Gastrocnemius medialis (tissue), 4 donors: ENCODE data around the gene COBL. TPM values are rescaled to one million over a fixed set of nuclear protein-coding genes. Genes with fewer than 3 reads are reported as not detected.

ENCODE experiments used
- ATAC-seq, 2 donors: fragments of 150-250 bp; one replicate each; pipeline ENCODE4 v1.9.1; 2016
- DNase-seq, 2 donors: peaks; one replicate each; pipeline ENCODE4 v3.0.0-alpha.2; 2019
- H3K27ac ChIP-seq, 4 donors: fragments of 200-600 bp; sonication (generic); 1 replicate in 1 of 4; 2 replicates in 3 of 4; pipeline ENCODE4 v1.5.1; 2016 to 2018; ENCODE audit warnings: mild to moderate bottlenecking in 2 of 4, moderate library complexity in 1 of 4
- H3K27me3 ChIP-seq, 3 donors: fragments of 200-600 bp; sonication (generic) in 2 of 3; 1 replicate in 1 of 3; 2 replicates in 2 of 3; pipeline versions ENCODE4 v1.5.1 to v1.6.0; 2016 to 2019; ENCODE audit warnings: mild to moderate bottlenecking in 1 of 3, moderate library complexity in 1 of 3
- H3K36me3 ChIP-seq, 2 donors: fragments of 200-600 bp; sonication (generic) in 1 of 2; one replicate each; pipeline ENCODE4 v1.5.1; 2017 to 2018
- H3K4me1 ChIP-seq, 2 donors: fragments of 200-600 bp; sonication (generic) in 1 of 2; one replicate each; pipeline ENCODE4 v1.5.1; 2016 to 2017; ENCODE audit warnings: mild to moderate bottlenecking in 2 of 2
- H3K4me3 ChIP-seq, 4 donors: fragments of 200-600 bp; sonication (generic) in 3 of 4; 1 replicate in 1 of 4; 2 replicates in 3 of 4; pipeline ENCODE4 v1.5.1; 2016 to 2019; ENCODE audit warnings: mild to moderate bottlenecking in 2 of 4
- H3K9me3 ChIP-seq, 3 donors: fragments of 200-600 bp; sonication (generic) in 2 of 3; 1 replicate in 1 of 3; 2 replicates in 2 of 3; pipeline ENCODE4 v1.5.1; 2016 to 2019
- POLR2A ChIP-seq, 2 donors: fragments of 450-650 bp; IDR thresholded peaks; one replicate each; pipeline ENCODE4 v1.6.1; 2017; ENCODE audit warnings: antibody characterized with exemption in 2 of 2, mild to moderate bottlenecking in 2 of 2, moderate library complexity in 2 of 2
- in situ Hi-C, 4 donors: fragments of 200-750 bp; cut with MboI; loops; one replicate each; pipeline versions ENCODE4 v1.15.0 to v1.8.0; 2017; ENCODE audit warnings: low sequenced_read_pairs in 4 of 4
- intact Hi-C: fragments of 100-400 bp; cut with DNase I; formaldehyde crosslinking; loops from one replicate; pipeline ENCODE4 v1.15.1; 2023; ENCODE audit warnings: low total_unique reads
- total RNA-seq, 4 donors: library from RNA; depleted of rRNA; stranded (reverse); fragments of >200 nt; gene quantifications; one replicate each; pipeline versions ENCODE4 v1.1.0 to v1.2.3, GENCODE V29; 2016
- TF ChIP-seq, protein P1 (sequence below), 5 experiments: fragments of 450-650 bp in 3 of 5; fragments of 200-600 bp in 2 of 5; sonication (generic) in 2 of 5; IDR thresholded peaks in 4 of 5; conservative IDR thresholded peaks in 1 of 5; 1 replicate in 4 of 5; 2 replicates in 1 of 5; pipeline ENCODE4 v1.5.1; 2016 to 2019; ENCODE audit warnings: antibody characterized with exemption in 5 of 5, mild to moderate bottlenecking in 3 of 5, moderate library complexity in 3 of 5

The COBL gene
- total RNA-seq, 4 donors from 2014 or later = 82.1 to 170 (median 124) TPM

GRCh38 chr7:51007551-51008505 lies 308.8 kb downstream of the COBL start:
- intact Hi-C loops = no loop called here
- in situ Hi-C loops = no loop called here
- H3K36me3 ChIP-seq = no peaks in the 10 kb centered on the region

DNA sequence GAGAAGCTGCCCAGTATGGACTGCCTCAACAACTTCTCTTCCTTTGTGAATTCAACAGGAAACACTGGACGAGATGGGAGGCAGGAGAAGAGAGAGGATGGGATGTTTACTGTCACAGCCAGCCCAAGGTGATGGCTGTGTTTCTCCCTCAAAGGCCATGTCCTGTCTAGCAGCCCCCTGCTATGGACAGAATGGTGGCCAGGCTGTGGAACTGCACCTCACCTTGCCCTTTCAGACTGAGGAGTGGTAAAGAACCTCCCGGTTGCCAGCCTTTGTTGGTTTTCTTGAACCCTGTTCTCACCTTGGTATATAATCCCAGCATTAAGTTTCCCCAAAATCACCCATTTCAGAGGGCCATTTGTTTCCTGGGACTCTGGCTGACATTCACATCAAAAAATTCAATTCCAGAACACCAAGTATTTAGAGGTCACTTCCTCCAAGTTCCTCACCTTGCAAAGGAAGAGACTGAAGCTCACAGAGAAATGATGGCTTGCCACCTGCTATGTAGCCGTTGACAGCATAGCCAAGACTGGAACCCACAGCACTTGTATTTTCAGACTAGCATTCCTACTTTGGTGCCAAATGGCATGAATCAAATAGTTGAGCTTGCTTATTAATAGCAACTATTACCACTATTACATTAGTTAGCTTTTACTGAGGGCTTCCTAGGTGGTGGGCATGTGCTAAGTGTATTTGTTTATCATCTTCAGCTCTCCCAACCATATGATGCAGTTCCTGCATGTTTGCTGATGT lies 309.9 kb downstream of the COBL start:
- Histone ChIP-seq H3K9me3 (no peaks in the 10 kb centered on the region), H3K4me1 (no peaks in the 10 kb centered on the region), H3K27me3 (no peaks in the 10 kb centered on the region), H3K27ac (no peak overlapping the region), H3K4me3 (no peak overlapping the region), H3K36me3 (no peaks in the 10 kb centered on the region)
- in situ Hi-C loops (no loop called here), intact Hi-C loops (no loop called here)
- no peak for DNase-seq
- ATAC-seq = no peak
- TF ChIP-seq POLR2A (IDR thresholded peaks at IDR 0.05) = no peak
- TF ChIP-seq, protein P1, sequence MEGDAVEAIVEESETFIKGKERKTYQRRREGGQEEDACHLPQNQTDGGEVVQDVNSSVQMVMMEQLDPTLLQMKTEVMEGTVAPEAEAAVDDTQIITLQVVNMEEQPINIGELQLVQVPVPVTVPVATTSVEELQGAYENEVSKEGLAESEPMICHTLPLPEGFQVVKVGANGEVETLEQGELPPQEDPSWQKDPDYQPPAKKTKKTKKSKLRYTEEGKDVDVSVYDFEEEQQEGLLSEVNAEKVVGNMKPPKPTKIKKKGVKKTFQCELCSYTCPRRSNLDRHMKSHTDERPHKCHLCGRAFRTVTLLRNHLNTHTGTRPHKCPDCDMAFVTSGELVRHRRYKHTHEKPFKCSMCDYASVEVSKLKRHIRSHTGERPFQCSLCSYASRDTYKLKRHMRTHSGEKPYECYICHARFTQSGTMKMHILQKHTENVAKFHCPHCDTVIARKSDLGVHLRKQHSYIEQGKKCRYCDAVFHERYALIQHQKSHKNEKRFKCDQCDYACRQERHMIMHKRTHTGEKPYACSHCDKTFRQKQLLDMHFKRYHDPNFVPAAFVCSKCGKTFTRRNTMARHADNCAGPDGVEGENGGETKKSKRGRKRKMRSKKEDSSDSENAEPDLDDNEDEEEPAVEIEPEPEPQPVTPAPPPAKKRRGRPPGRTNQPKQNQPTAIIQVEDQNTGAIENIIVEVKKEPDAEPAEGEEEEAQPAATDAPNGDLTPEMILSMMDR (IDR thresholded peaks at IDR 0.05 in 4 of 5, conservative IDR thresholded peaks at IDR 0.05 in 1 of 5) = no peak

More at GRCh38 chr7:51007551-51008505, 308.8 kb downstream of the COBL start:
- DNase-seq = no peak
- Histone ChIP-seq H3K4me1 (no peaks in the 10 kb centered on the region), H3K27me3 (no peaks in the 10 kb centered on the region), H3K27ac (no peak overlapping the region), H3K9me3 (no peaks in the 10 kb centered on the region), H3K4me3 (no peak overlapping the region)
- no peak for ATAC-seq
- TF ChIP-seq POLR2A (IDR thresholded peaks at IDR 0.05) = no peak
- TF ChIP-seq, protein P1 (IDR thresholded peaks at IDR 0.05 in 4 of 5, conservative IDR thresholded peaks at IDR 0.05 in 1 of 5) = no peak

DNA sequence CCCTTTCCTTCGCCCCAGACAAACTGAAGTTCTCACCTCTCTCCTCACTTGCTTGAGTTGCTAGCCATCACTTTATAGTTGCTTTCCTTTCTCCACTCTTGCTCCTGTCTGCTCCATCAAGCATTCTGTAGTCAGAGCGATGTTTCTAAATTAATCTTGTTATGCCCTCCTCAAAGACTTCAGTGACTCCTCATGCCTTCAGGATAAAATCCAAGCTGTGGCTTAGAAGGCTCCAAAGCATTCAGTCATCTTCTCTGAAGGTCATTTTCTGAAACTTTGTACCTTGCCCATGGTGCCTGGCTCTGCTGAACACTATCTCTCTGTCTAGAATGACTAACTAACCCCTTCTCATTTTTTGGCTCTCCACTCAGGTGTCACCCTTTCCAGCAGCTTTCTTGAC lies 311.5 kb downstream of the COBL start:
- ATAC-seq = no peak
- Histone ChIP-seq H3K36me3 (no peaks in the 10 kb centered on the region), H3K9me3 (no peaks in the 10 kb centered on the region), H3K4me3 (no peak overlapping the region), H3K27ac (no peak overlapping the region), H3K4me1 (no peaks in the 10 kb centered on the region), H3K27me3 (no peaks in the 10 kb centered on the region)
- DNase-seq = no peak
- in situ Hi-C loops = no loop called here
- TF ChIP-seq POLR2A (IDR thresholded peaks at IDR 0.05) = no peak
- TF ChIP-seq, protein P1 (IDR thresholded peaks at IDR 0.05 in 4 of 5, conservative IDR thresholded peaks at IDR 0.05 in 1 of 5) = no peak
- intact Hi-C loops = no loop called here

- intact Hi-C loops = no loop called here
- H3K27ac ChIP-seq = no peak overlapping the region
- DNase-seq (no peak), ATAC-seq (no peak)
- H3K4me1 ChIP-seq = no peaks in the 10 kb centered on the region
- TF ChIP-seq POLR2A (IDR thresholded peaks at IDR 0.05) = no peak
- TF ChIP-seq, protein P1 (IDR thresholded peaks at IDR 0.05 in 4 of 5, conservative IDR thresholded peaks at IDR 0.05 in 1 of 5) = no peak
- no peaks in the 10 kb centered on the region for H3K9me3 ChIP-seq
- no peaks in the 10 kb centered on the region for H3K36me3 ChIP-seq
- no peaks in the 10 kb centered on the region for H3K27me3 ChIP-seq
- in situ Hi-C loops = no loop called here
- H3K4me3 ChIP-seq = no peak overlapping the region
Measured at GRCh38 chr7:51000956-51001355, 315.7 kb downstream of the COBL start.
